ENCODE measurements around the gene HNRNPCL1.
"Not testable (repeated sequence)": the region's sequence is repeated elsewhere in the genome, so short reads cannot be mapped to it uniquely, and the experiment has no call there.

DNA sequence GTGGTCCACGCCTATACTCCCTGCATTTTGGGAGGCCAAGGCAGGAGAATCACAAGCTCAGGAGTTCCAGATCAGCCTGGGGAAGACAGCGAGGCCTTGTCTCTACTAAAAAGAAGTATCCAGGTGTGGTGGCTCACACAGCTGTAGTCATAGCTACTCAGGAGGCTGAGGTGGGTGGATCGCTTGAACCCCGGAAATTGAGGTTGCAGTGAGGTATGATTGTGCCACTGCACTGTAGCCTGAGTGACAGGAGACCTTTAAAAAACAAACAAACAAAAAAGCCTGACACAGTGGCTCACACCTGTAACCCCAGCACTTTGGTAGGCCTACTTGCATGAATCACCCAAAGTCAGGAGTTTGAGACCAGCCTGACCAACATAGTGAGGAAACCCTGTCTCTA lies 29.9 kb upstream of the HNRNPCL1 start:
- TF ChIP-seq, protein P1, sequence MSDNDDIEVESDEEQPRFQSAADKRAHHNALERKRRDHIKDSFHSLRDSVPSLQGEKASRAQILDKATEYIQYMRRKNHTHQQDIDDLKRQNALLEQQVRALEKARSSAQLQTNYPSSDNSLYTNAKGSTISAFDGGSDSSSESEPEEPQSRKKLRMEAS (IDR thresholded peaks at IDR 0.05), result not testable (repeated sequence)
- TF ChIP-seq, protein P2, sequence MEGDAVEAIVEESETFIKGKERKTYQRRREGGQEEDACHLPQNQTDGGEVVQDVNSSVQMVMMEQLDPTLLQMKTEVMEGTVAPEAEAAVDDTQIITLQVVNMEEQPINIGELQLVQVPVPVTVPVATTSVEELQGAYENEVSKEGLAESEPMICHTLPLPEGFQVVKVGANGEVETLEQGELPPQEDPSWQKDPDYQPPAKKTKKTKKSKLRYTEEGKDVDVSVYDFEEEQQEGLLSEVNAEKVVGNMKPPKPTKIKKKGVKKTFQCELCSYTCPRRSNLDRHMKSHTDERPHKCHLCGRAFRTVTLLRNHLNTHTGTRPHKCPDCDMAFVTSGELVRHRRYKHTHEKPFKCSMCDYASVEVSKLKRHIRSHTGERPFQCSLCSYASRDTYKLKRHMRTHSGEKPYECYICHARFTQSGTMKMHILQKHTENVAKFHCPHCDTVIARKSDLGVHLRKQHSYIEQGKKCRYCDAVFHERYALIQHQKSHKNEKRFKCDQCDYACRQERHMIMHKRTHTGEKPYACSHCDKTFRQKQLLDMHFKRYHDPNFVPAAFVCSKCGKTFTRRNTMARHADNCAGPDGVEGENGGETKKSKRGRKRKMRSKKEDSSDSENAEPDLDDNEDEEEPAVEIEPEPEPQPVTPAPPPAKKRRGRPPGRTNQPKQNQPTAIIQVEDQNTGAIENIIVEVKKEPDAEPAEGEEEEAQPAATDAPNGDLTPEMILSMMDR (IDR thresholded peaks at IDR 0.05), result not testable (repeated sequence)
- not testable (repeated sequence) for TF ChIP-seq MYC (IDR thresholded peaks at IDR 0.05; ENCODE audit: borderline replicate concordance, low read length)

Data from A549 (cell line).